ENCODE results near the gene CTNNBIP1. TPM values are rescaled to one million over a fixed set of nuclear protein-coding genes. Genes with fewer than 3 reads are reported as not detected.

Gene CTNNBIP1
- total RNA-seq, 1 experiment from 2014 or later, result 14.6 TPM

- ChIA-PET POLR2A (ENCODE audit: low non-redundant PET) (no interaction called here), CTCF (interaction anchor here (0.7 to 1.5 kb wide), 4 partner anchors 24 to 473 kb away, joined by 3 to 9 read pairs (median 6); no protein-coding TSS in a partner anchor)
- Histone ChIP-seq H3K9me3 (ENCODE audit: low read depth, low read length, poor library complexity, severe bottlenecking) (no peaks in the 10 kb centered on the region), H3K4me1 (ENCODE audit: insufficient read depth, low read length, poor library complexity, severe bottlenecking) (no peaks in the 10 kb centered on the region), H3K36me3 (ENCODE audit: insufficient read depth, low read length, poor library complexity, severe bottlenecking) (no peaks in the 10 kb centered on the region), H3K4me3 (ENCODE audit: low read depth, low read length, poor library complexity, severe bottlenecking) (no peak overlapping the region), H3K27me3 (replicated peaks; ENCODE audit: insufficient read depth, low read depth, low read length, poor library complexity) (no peaks in the 10 kb centered on the region), H3K27ac (ENCODE audit: low read depth, low read length, poor library complexity, severe bottlenecking) (no peak overlapping the region)
- no peak for DNase-seq (ENCODE audit: low spot score)
- no TSS peak for BruUV-seq (replicated peaks)
- TF ChIP-seq EZH2 (IDR thresholded peaks at IDR 0.05; ENCODE audit: borderline replicate concordance, low read depth, low read length, poor library complexity, severe bottlenecking), result no peak
- TF ChIP-seq CTCF (conservative IDR thresholded peaks at IDR 0.05; ENCODE audit: low read depth, low read length), result peak; percentile 50
- intact Hi-C loops (cut with micrococcal nuclease; ENCODE audit: unreplicated experiment), result no loop called here
Observed at GRCh38 chr1:9914610-9914937, 4.5 kb upstream of the CTNNBIP1 start.

DNA sequence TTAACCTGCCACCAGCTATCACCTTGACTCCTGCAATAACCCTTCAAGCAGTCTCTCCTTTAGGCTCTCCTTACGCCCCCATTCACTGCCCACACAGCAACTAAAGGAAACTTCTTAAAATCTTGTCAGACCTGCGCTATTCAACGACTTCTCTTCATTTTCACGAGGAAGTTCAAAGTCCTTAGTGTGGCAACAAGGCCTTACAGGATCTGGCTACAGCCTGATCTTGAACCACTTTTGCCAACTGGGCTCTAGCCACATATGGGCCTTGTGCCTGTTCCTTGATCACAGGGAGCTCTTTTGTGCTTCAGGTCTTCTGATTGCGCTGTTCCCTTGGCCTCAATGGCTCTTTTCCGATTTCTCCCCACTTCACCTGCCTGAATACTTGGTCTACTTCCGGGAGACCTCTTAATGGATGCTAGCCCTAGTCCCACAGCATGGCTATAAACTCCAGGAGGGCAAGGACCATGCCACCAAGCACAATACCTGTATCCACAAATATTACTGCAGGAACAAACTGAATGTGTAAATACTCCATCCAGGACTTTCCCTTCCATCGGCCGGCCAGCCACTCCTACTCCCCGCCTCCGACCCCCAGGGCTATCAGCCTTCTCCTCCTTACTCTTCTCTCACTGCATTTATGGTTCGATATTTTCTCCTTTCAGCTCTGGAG lies 2.3 kb upstream of the CTNNBIP1 start:
- no peaks in the 10 kb centered on the region for H3K9me3 ChIP-seq (ENCODE audit: low read depth, low read length, poor library complexity, severe bottlenecking)

DNA sequence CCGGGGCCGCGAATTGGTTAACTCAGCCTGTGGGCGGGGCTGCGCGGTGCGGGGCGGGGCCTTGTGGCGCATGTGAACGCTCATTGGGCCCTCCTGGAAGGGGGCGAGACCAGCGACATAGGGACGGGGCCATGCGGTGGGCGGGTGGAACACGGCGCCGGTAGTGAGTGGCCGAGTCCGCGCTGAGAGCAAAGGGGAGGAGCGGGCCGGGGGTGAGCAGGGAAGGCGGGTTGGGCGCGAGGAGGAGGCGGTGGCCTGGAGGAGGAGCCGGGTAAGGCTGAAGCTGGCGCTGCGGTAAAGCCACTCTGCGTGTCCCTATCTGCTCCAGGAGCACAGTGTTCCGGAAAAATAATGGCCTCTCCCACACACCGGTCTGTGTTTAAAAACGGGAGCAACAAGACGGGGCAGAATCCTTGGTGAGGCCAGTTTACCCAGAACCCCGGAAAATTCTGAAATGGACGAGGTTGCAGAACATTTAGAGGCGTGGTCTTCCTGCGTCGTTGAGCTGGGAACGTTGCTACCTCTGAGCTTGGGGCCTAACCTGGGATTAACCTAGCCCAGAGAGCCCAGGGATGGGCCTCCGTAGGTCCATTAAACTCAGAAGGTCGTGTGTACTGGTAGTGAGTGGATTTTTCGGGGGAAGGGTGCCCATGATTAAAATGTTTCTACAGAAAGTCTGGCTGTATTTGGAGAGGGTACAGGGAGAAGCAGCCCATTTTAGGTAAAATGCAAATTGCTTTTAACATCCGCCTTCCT lies 532 bp upstream of the CTNNBIP1 start:
- no peak for TF ChIP-seq CTCF (conservative IDR thresholded peaks at IDR 0.05; ENCODE audit: low read depth, low read length)
- no peak for TF ChIP-seq EZH2 (IDR thresholded peaks at IDR 0.05; ENCODE audit: borderline replicate concordance, low read depth, low read length, poor library complexity, severe bottlenecking)
- no TSS peak for BruUV-seq (replicated peaks)
- Histone ChIP-seq H3K9me3 (ENCODE audit: low read depth, low read length, poor library complexity, severe bottlenecking) (no peaks in the 10 kb centered on the region), H3K27ac (ENCODE audit: low read depth, low read length, poor library complexity, severe bottlenecking) (peak overlapping the region; percentile 88), H3K4me1 (ENCODE audit: insufficient read depth, low read length, poor library complexity, severe bottlenecking) (peaks cover 7% of the 10 kb centered on the region), H3K36me3 (ENCODE audit: insufficient read depth, low read length, poor library complexity, severe bottlenecking) (no peaks in the 10 kb centered on the region), H3K27me3 (replicated peaks; ENCODE audit: insufficient read depth, low read depth, low read length, poor library complexity) (no peaks in the 10 kb centered on the region), H3K4me3 (ENCODE audit: low read depth, low read length, poor library complexity, severe bottlenecking) (peak overlapping the region; percentile 58)
- ChIA-PET CTCF (interaction anchor here (0.5 to 0.6 kb wide), 2 partner anchors 29 to 221 kb away, joined by 4 to 5 read pairs; no protein-coding TSS in a partner anchor), POLR2A (ENCODE audit: low non-redundant PET) (no interaction called here)
- DNase-seq (ENCODE audit: low spot score), result peak; percentile 100
- intact Hi-C loops (cut with micrococcal nuclease; ENCODE audit: unreplicated experiment), result no loop called here

More for the DNA sequence above, 2.3 kb upstream of the CTNNBIP1 start:
- BruUV-seq (replicated peaks), result no TSS peak
- Histone ChIP-seq H3K4me3 (ENCODE audit: low read depth, low read length, poor library complexity, severe bottlenecking) (no peak overlapping the region), H3K27ac (ENCODE audit: low read depth, low read length, poor library complexity, severe bottlenecking) (no peak overlapping the region), H3K27me3 (replicated peaks; ENCODE audit: insufficient read depth, low read depth, low read length, poor library complexity) (no peaks in the 10 kb centered on the region), H3K36me3 (ENCODE audit: insufficient read depth, low read length, poor library complexity, severe bottlenecking) (no peaks in the 10 kb centered on the region), H3K4me1 (ENCODE audit: insufficient read depth, low read length, poor library complexity, severe bottlenecking) (peaks cover 7% of the 10 kb centered on the region)
- POLR2A ChIA-PET (ENCODE audit: low non-redundant PET), result no interaction called here
- CTCF ChIA-PET, result no interaction called here
- TF ChIP-seq CTCF (conservative IDR thresholded peaks at IDR 0.05; ENCODE audit: low read depth, low read length), result no peak
- TF ChIP-seq EZH2 (IDR thresholded peaks at IDR 0.05; ENCODE audit: borderline replicate concordance, low read depth, low read length, poor library complexity, severe bottlenecking), result no peak
- intact Hi-C loops (cut with micrococcal nuclease; ENCODE audit: unreplicated experiment), result no loop called here
- DNase-seq (ENCODE audit: low spot score), result no peak

Data from A673 (cell line).